K562 (cell line): Measurements from ENCODE around the gene TRDN. TPM values are rescaled to one million over a fixed set of nuclear protein-coding genes. Genes with fewer than 3 reads are reported as not detected.

Source experiments
- ATAC-seq: fragments of 200-7000 bp; cut with Tn5 transposase; 3 replicates; pipeline ENCODE4 v1.9.1; 2020; ENCODE audit warnings: moderate library complexity
- BruUV-seq: library from RNA; stranded (reverse); fragments of 400-500 nt; replicated peaks from 2 replicates; lab custom pipeline; 2021; lab: Mats Ljungman, UMichigan
- CTCF ChIA-PET: fragments of 300-600 bp; formaldehyde crosslinking; extraction: SDS; loops from one replicate; lab custom pipeline; 2021; ENCODE audit warnings: low intra/inter-chr PET ratio; lab: Yijun Ruan, JAX
- POLR2A ChIA-PET: fragments of 300-600, 350-650 bp; sonication (Branson Sonifier 250); formaldehyde crosslinking; extraction: SDS; loops from one replicate; lab custom pipeline; 2021; ENCODE audit warnings: antibody characterized with exemption, inconsistent platforms; lab: Yijun Ruan, JAX
- DNase-seq, 4 experiments: peaks; one replicate each; pipeline versions ENCODE4 v3.0.0 to v3.0.0-alpha.2; 2011 to 2018; ENCODE audit warnings: low spot score in 3 of 4, mixed read lengths in 3 of 4; ENCODE audit errors: extremely low read depth in 1 of 4
- FAIRE-seq: peaks from 2 replicates; lab custom pipeline; 2011; peaks lifted over from hg19 to GRCh38; lab: Jason Lieb, UNC
- H2AFZ ChIP-seq: 2 replicates; pipeline ENCODE4 v1.6.0; 2011; ENCODE audit warnings: low read depth, low read length, control low read depth, inconsistent platforms
- H3K27ac ChIP-seq: fragments of 200-600 bp; 3 replicates; pipeline ENCODE4 v1.8.0; 2011; ENCODE audit warnings: low read depth, mild to moderate bottlenecking, control low read depth, inconsistent platforms, low read length, moderate library complexity, mixed read lengths; ENCODE audit errors: extremely low read depth
- H3K27me3 ChIP-seq, 2 experiments: fragments of 300-600 bp in 1 of 2; 2 replicates in 1 of 2; 3 replicates in 1 of 2; pipeline versions ENCODE4 v1.6.0 to v1.8.0; 2011; ENCODE audit warnings: inconsistent platforms in 2 of 2, low read length in 2 of 2, mild to moderate bottlenecking in 1 of 2, mixed read lengths in 1 of 2, moderate library complexity in 1 of 2; ENCODE audit not compliant: control insufficient read depth in 2 of 2, insufficient read depth in 2 of 2
- H3K36me3 ChIP-seq: fragments of 300-600 bp; 3 replicates; pipeline ENCODE4 v1.8.0; 2011; ENCODE audit warnings: mild to moderate bottlenecking, low read length, inconsistent platforms; ENCODE audit not compliant: control insufficient read depth, insufficient read depth
- H3K4me1 ChIP-seq, 2 experiments: fragments of 200-600 bp in 1 of 2; replicated peaks in 1 of 2; 2 replicates in 1 of 2; 3 replicates in 1 of 2; pipeline versions ENCODE4 v1.5.1 to v1.8.0; 2011; ENCODE audit warnings: inconsistent platforms in 2 of 2, low read length in 2 of 2, mild to moderate bottlenecking in 1 of 2, mixed read lengths in 1 of 2, moderate library complexity in 1 of 2; ENCODE audit not compliant: control insufficient read depth in 2 of 2, insufficient read depth in 2 of 2
- H3K4me2 ChIP-seq: 2 replicates; pipeline ENCODE4 v1.6.1; 2011; ENCODE audit warnings: low read length, control low read depth, inconsistent platforms, mixed read lengths; ENCODE audit not compliant: insufficient read depth
- H3K4me3 ChIP-seq: fragments of 200-600 bp; sonication (generic), shearing (Covaris generic); 2 replicates; pipeline ENCODE4 v1.5.1; 2016; ENCODE audit warnings: control low read depth, inconsistent platforms
- H3K79me2 ChIP-seq: fragments of 200-600 bp; 3 replicates; pipeline ENCODE4 v1.8.0; 2011; ENCODE audit warnings: low read length, inconsistent platforms; ENCODE audit not compliant: control insufficient read depth, insufficient read depth
- H3K9ac ChIP-seq, 2 experiments: 2 replicates each; pipeline versions ENCODE4 v1.6.0 to v1.6.1; 2011; ENCODE audit warnings: low read depth in 2 of 2, low read length in 2 of 2, control low read depth in 1 of 2, inconsistent platforms in 1 of 2, mild to moderate bottlenecking in 1 of 2, mixed read lengths in 1 of 2; ENCODE audit not compliant: insufficient read depth in 1 of 2
- H3K9me1 ChIP-seq: one replicate; pipeline ENCODE4 v1.6.0; 2011; ENCODE audit warnings: inconsistent platforms, mild to moderate bottlenecking, low read length, moderate library complexity; ENCODE audit not compliant: control insufficient read depth, insufficient read depth
- H3K9me3 ChIP-seq: replicated peaks from 2 replicates; pipeline ENCODE4 v1.5.1; 2011; ENCODE audit warnings: low read depth, low read length, inconsistent platforms; ENCODE audit not compliant: control insufficient read depth, insufficient read depth
- H4K20me1 ChIP-seq: replicated peaks from 2 replicates; pipeline ENCODE4 v1.6.1; 2011; ENCODE audit warnings: low read length, inconsistent platforms, mixed read lengths; ENCODE audit not compliant: control insufficient read depth, insufficient read depth
- EGR1 ChIP-seq: fragments of 450-650 bp; conservative IDR thresholded peaks from 2 replicates; pipeline ENCODE4 v1.6.1; 2017; ENCODE audit warnings: mild to moderate bottlenecking
- FOXP1 ChIP-seq: sonication (generic); formaldehyde crosslinking; IDR thresholded peaks from 2 replicates; pipeline ENCODE4 v1.8.0; 2022; ENCODE audit warnings: mild to moderate bottlenecking, missing genetic modification reagents
- MYNN ChIP-seq, 2 experiments: sonication (generic); formaldehyde crosslinking in 1 of 2; IDR thresholded peaks; 2 replicates each; pipeline versions ENCODE4 v1.5.0 to v1.6.1; 2016 to 2020; ENCODE audit warnings: antibody characterized with exemption in 1 of 2, missing genetic modification reagents in 1 of 2
- NFATC3 ChIP-seq: fragments of 450-650 bp; IDR thresholded peaks from 2 replicates; pipeline ENCODE4 v1.6.1; 2017; ENCODE audit warnings: mild to moderate bottlenecking
- POLR2AphosphoS2 ChIP-seq: IDR thresholded peaks from 2 replicates; pipeline ENCODE4 v1.6.1; 2012; ENCODE audit warnings: low read length, improper control_type of control experiment
- POLR2B ChIP-seq: fragments of 450-650 bp; IDR thresholded peaks from 2 replicates; pipeline ENCODE4 v1.6.1; 2018; ENCODE audit warnings: low read depth; ENCODE audit not compliant: partially characterized antibody
- POLR2G ChIP-seq: fragments of 200-400 bp; formaldehyde crosslinking; IDR thresholded peaks from 2 replicates; pipeline ENCODE4 v1.6.1; 2017; ENCODE audit warnings: low read depth, mild to moderate bottlenecking, antibody characterized with exemption, low read length, moderate library complexity
- SLC30A9 ChIP-seq: fragments of 250-450 bp; sonication (Bioruptor Pico); IDR thresholded peaks from 2 replicates; pipeline ENCODE4 v1.8.0; 2022; ENCODE audit warnings: mild to moderate bottlenecking, moderate library complexity
- SP1 ChIP-seq: sonication (generic); formaldehyde crosslinking; IDR thresholded peaks from 2 replicates; pipeline ENCODE4 v1.8.1; 2022; ENCODE audit warnings: mild to moderate bottlenecking, missing genetic modification reagents
- ZNF668 ChIP-seq: fragments of 250-450 bp; sonication (Bioruptor Pico); IDR thresholded peaks from 2 replicates; pipeline ENCODE4 v1.8.0; 2022; ENCODE audit warnings: mild to moderate bottlenecking, inconsistent platforms
- WGBS: fragments of 100-300 bp; shearing (Covaris generic); methylation state at CpG from one replicate; pipeline ENCODE4 v1.1.6; 2016; ENCODE audit warnings: low coverage, mixed read lengths; ENCODE audit not compliant: insufficient coverage; ENCODE audit errors: missing lambda C conversion rate; 5-methylcytosine and 5-hydroxymethylcytosine counted together
- in situ Hi-C: fragments of 300-500 bp; cut with MboI; formaldehyde crosslinking; loops from 4 replicates; pipeline ENCODE4 v1.15.0; 2018; ENCODE audit warnings: inconsistent platforms, mixed read lengths
- intact Hi-C: fragments of 100-400 bp; cut with micrococcal nuclease; formaldehyde crosslinking; loops from 2 replicates; pipeline ENCODE4 v1.14.2; 2022
- polyA plus RNA-seq, 8 experiments: library from polyadenylated mRNA; depleted of rRNA in 4 of 8; stranded (reverse) in 5 of 8; unstranded in 3 of 8; fragments of >200 nt; fragmentation: Nextera tagmentation in 2 of 8; fragmentation: Illumina TruSeq in 1 of 8; extraction: Ambion mirVana in 2 of 8; extraction: Trizol in 1 of 8; gene quantifications; 2 replicates each; pipeline versions ENCODE4 v1.2.1 to v1.2.3, GENCODE V29; 2011 to 2014; ENCODE audit warnings: inconsistent platforms in 1 of 8, missing spikeins in 1 of 8
- total RNA-seq, 7 experiments: library from RNA; depleted of rRNA in 6 of 7; stranded (reverse); fragments of >200 nt in 6 of 7; fragmentation: Illumina TruSeq in 2 of 7; extraction: Trizol in 2 of 7; gene quantifications; 2 replicates each; pipeline versions ENCODE4 v1.2.1 to v1.2.3, GENCODE V29; 2011 to 2021; ENCODE audit warnings: low replicate concordance in 1 of 7
- TF ChIP-seq, protein P1 (sequence below), 2 experiments: fragments of 450-650 bp; IDR thresholded peaks; 2 replicates each; pipeline ENCODE4 v1.6.1; 2018; ENCODE audit warnings: mild to moderate bottlenecking in 2 of 2, low read depth in 1 of 2; ENCODE audit not compliant: partially characterized antibody in 2 of 2
- TF ChIP-seq, protein P2 (sequence below): sonication (generic); formaldehyde crosslinking; IDR thresholded peaks from 2 replicates; pipeline ENCODE4 v1.4.0; 2020; ENCODE audit warnings: mild to moderate bottlenecking, missing genetic modification reagents
- TF ChIP-seq, protein P3 (sequence below): fragments of 250-450 bp; sonication (Bioruptor Pico); IDR thresholded peaks from 2 replicates; pipeline ENCODE4 v1.4.0; 2020; ENCODE audit warnings: mild to moderate bottlenecking, moderate library complexity, borderline replicate concordance

Gene TRDN
- total and polyA plus RNA-seq, 9 of the 15 experiments (the other 6 are each of a cell fraction or from before 2014, with no cell fraction given), result 0.05 to 0.50 (median 0.16) TPM

DNA sequence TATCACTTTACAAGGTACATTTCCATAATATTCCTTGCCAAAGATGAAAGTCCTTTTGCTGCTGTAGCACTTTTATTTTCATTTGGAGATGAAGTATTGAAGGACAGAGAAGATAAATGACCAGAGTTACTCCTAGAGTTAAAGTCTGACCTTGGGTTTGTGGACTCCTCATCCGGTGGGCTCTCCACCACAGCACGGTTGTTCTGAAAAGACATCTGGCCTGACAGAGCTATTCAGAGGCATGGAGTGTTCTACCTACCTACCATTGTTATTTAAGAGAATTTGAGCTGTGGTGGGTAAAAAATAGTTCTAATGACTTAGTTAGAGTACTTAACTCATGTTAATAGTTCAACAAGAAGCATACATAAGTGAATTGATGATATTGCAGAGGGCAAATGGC lies 422.3 kb downstream of the TRDN start:
- H2AFZ ChIP-seq, result no peak overlapping the region
- no peak overlapping the region for H3K9ac ChIP-seq
- H3K27me3 ChIP-seq, result no peaks in the 10 kb centered on the region
- no peaks in the 10 kb centered on the region for H3K36me3 ChIP-seq
- in situ Hi-C loops, result no loop called here
- H4K20me1 ChIP-seq, result no peaks in the 10 kb centered on the region
- DNase-seq, result no peak
- no peak for FAIRE-seq
- POLR2A ChIA-PET, result no interaction called here
- no peak overlapping the region for H3K27ac ChIP-seq
- no peak overlapping the region for H3K4me2 ChIP-seq
- ATAC-seq, result no peak
- H3K4me1 ChIP-seq, result no peaks in the 10 kb centered on the region
- H3K9me1 ChIP-seq, result no peaks in the 10 kb centered on the region
- intact Hi-C loops, result no loop called here
- no peaks in the 10 kb centered on the region for H3K79me2 ChIP-seq
- BruUV-seq, result no TSS peak
- H3K9me3 ChIP-seq, result no peaks in the 10 kb centered on the region
- CTCF ChIA-PET, result no interaction called here
- no peak overlapping the region for H3K4me3 ChIP-seq
- WGBS, result 0% methylated on average over 2 of the region's 2 CpGs
- TF ChIP-seq MYNN (IDR thresholded peaks at IDR 0.05) (no peak), MYNN (CRISPR knock-in tag; IDR thresholded peaks at IDR 0.05) (no peak), SP1 (CRISPR knock-in tag) (no peak), SLC30A9 (CRISPR knock-in tag) (no peak), POLR2B (no peak), NFATC3 (no peak), POLR2AphosphoS2 (no peak), FOXP1 (no peak), POLR2G (no peak), ZNF668 (no peak), EGR1 (no peak)
- TF ChIP-seq, protein P1, sequence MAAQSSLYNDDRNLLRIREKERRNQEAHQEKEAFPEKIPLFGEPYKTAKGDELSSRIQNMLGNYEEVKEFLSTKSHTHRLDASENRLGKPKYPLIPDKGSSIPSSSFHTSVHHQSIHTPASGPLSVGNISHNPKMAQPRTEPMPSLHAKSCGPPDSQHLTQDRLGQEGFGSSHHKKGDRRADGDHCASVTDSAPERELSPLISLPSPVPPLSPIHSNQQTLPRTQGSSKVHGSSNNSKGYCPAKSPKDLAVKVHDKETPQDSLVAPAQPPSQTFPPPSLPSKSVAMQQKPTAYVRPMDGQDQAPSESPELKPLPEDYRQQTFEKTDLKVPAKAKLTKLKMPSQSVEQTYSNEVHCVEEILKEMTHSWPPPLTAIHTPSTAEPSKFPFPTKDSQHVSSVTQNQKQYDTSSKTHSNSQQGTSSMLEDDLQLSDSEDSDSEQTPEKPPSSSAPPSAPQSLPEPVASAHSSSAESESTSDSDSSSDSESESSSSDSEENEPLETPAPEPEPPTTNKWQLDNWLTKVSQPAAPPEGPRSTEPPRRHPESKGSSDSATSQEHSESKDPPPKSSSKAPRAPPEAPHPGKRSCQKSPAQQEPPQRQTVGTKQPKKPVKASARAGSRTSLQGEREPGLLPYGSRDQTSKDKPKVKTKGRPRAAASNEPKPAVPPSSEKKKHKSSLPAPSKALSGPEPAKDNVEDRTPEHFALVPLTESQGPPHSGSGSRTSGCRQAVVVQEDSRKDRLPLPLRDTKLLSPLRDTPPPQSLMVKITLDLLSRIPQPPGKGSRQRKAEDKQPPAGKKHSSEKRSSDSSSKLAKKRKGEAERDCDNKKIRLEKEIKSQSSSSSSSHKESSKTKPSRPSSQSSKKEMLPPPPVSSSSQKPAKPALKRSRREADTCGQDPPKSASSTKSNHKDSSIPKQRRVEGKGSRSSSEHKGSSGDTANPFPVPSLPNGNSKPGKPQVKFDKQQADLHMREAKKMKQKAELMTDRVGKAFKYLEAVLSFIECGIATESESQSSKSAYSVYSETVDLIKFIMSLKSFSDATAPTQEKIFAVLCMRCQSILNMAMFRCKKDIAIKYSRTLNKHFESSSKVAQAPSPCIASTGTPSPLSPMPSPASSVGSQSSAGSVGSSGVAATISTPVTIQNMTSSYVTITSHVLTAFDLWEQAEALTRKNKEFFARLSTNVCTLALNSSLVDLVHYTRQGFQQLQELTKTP (IDR thresholded peaks at IDR 0.05; ENCODE audit: low read depth in 1 of 2, partially characterized antibody in 2 of 2), result no peak
- TF ChIP-seq, protein P2, sequence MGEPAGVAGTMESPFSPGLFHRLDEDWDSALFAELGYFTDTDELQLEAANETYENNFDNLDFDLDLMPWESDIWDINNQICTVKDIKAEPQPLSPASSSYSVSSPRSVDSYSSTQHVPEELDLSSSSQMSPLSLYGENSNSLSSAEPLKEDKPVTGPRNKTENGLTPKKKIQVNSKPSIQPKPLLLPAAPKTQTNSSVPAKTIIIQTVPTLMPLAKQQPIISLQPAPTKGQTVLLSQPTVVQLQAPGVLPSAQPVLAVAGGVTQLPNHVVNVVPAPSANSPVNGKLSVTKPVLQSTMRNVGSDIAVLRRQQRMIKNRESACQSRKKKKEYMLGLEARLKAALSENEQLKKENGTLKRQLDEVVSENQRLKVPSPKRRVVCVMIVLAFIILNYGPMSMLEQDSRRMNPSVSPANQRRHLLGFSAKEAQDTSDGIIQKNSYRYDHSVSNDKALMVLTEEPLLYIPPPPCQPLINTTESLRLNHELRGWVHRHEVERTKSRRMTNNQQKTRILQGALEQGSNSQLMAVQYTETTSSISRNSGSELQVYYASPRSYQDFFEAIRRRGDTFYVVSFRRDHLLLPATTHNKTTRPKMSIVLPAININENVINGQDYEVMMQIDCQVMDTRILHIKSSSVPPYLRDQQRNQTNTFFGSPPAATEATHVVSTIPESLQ (CRISPR knock-in tag), result no peak
- TF ChIP-seq, protein P3, sequence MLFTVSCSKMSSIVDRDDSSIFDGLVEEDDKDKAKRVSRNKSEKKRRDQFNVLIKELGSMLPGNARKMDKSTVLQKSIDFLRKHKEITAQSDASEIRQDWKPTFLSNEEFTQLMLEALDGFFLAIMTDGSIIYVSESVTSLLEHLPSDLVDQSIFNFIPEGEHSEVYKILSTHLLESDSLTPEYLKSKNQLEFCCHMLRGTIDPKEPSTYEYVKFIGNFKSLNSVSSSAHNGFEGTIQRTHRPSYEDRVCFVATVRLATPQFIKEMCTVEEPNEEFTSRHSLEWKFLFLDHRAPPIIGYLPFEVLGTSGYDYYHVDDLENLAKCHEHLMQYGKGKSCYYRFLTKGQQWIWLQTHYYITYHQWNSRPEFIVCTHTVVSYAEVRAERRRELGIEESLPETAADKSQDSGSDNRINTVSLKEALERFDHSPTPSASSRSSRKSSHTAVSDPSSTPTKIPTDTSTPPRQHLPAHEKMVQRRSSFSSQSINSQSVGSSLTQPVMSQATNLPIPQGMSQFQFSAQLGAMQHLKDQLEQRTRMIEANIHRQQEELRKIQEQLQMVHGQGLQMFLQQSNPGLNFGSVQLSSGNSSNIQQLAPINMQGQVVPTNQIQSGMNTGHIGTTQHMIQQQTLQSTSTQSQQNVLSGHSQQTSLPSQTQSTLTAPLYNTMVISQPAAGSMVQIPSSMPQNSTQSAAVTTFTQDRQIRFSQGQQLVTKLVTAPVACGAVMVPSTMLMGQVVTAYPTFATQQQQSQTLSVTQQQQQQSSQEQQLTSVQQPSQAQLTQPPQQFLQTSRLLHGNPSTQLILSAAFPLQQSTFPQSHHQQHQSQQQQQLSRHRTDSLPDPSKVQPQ (CRISPR knock-in tag), result no peak
